Endothelial cell of umbilical vein (primary cell): ENCODE results near the gene MARVELD1. TPM values are rescaled to one million over a fixed set of nuclear protein-coding genes. Genes with fewer than 3 reads are reported as not detected.

Source experiments
- BruUV-seq: library from RNA; stranded (reverse); fragments of 400-500 nt; replicated peaks from 2 replicates; lab custom pipeline; 2021; lab: Mats Ljungman, UMichigan
- CTCF ChIA-PET: fragments of 300-600, 350-600 bp; sonication (Branson Sonifier 250); formaldehyde crosslinking; loops from one replicate; lab custom pipeline; 2021; ENCODE audit warnings: antibody characterized with exemption, inconsistent platforms; lab: Charles Lee
- POLR2A ChIA-PET: fragments of 300-600, 350-600 bp; sonication (Branson Sonifier 250); formaldehyde crosslinking; loops from one replicate; lab custom pipeline; 2021; ENCODE audit warnings: antibody characterized with exemption, inconsistent platforms; lab: Charles Lee
- DNase-seq: peaks from one replicate; pipeline ENCODE4 v3.0.0-alpha.2; 2011; ENCODE audit warnings: low read depth, low spot score
- FAIRE-seq: peaks from 2 replicates; lab custom pipeline; 2011; peaks lifted over from hg19 to GRCh38; lab: Jason Lieb, UNC
- H2AFZ ChIP-seq: 2 replicates; pipeline ENCODE4 v1.6.0; 2012; ENCODE audit warnings: low read depth, low read length, control low read depth, inconsistent platforms
- H3K27ac ChIP-seq: 2 replicates; pipeline ENCODE4 v1.5.1; 2011; ENCODE audit warnings: low read depth, mild to moderate bottlenecking, control low read depth, low read length, moderate library complexity; ENCODE audit not compliant: insufficient read depth
- H3K27me3 ChIP-seq, 2 experiments: 2 replicates each; pipeline versions ENCODE4 v1.6.0 to v1.6.1; 2011; ENCODE audit warnings: low read length in 2 of 2, mixed read lengths in 1 of 2; ENCODE audit not compliant: control insufficient read depth in 2 of 2, insufficient read depth in 2 of 2
- H3K36me3 ChIP-seq, 2 experiments: 2 replicates in 1 of 2; 3 replicates in 1 of 2; pipeline ENCODE4 v1.5.1; 2011; ENCODE audit warnings: low read length in 2 of 2, mild to moderate bottlenecking in 1 of 2, moderate library complexity in 1 of 2; ENCODE audit not compliant: control insufficient read depth in 2 of 2, insufficient read depth in 2 of 2; ENCODE audit errors: extremely low read depth in 1 of 2
- H3K4me1 ChIP-seq: 3 replicates; pipeline ENCODE4 v1.5.1; 2011; ENCODE audit warnings: mild to moderate bottlenecking, low read length; ENCODE audit not compliant: control insufficient read depth, insufficient read depth; ENCODE audit errors: extremely low read depth
- H3K4me2 ChIP-seq: 2 replicates; pipeline ENCODE4 v1.6.1; 2011; ENCODE audit warnings: low read length, control low read depth, mixed read lengths; ENCODE audit not compliant: insufficient read depth
- H3K4me3 ChIP-seq, 3 experiments: fragments of 200-600 bp in 1 of 3; sonication (generic), shearing (Covaris generic) in 1 of 3; replicated peaks in 1 of 3; 2 replicates each; pipeline ENCODE4 v1.5.1; 2011 to 2016; ENCODE audit warnings: control low read depth in 3 of 3, low read length in 3 of 3, mild to moderate bottlenecking in 2 of 3, inconsistent platforms in 1 of 3, low read depth in 1 of 3, moderate library complexity in 1 of 3; ENCODE audit not compliant: insufficient read depth in 1 of 3
- H3K79me2 ChIP-seq: 2 replicates; pipeline ENCODE4 v1.6.0; 2012; ENCODE audit warnings: low read length, inconsistent platforms; ENCODE audit not compliant: control insufficient read depth, insufficient read depth
- H3K9ac ChIP-seq: replicated peaks from 2 replicates; pipeline ENCODE3; 2011; ENCODE audit warnings: low read length, control low read depth; ENCODE audit not compliant: insufficient read depth; ENCODE audit errors: extremely low read depth
- H3K9me1 ChIP-seq: replicated peaks from 3 replicates; pipeline ENCODE4 v1.6.0; 2011; ENCODE audit warnings: mild to moderate bottlenecking, low read length; ENCODE audit not compliant: control insufficient read depth, insufficient read depth; ENCODE audit errors: extremely low read depth
- H3K9me3 ChIP-seq: replicated peaks from 2 replicates; pipeline ENCODE4 v1.5.1; 2012; ENCODE audit warnings: low read length, inconsistent platforms; ENCODE audit not compliant: control insufficient read depth, insufficient read depth
- H4K20me1 ChIP-seq: replicated peaks from 2 replicates; pipeline ENCODE3; 2011; ENCODE audit warnings: mild to moderate bottlenecking, low read length; ENCODE audit not compliant: control insufficient read depth, insufficient read depth; ENCODE audit errors: extremely low read depth
- EZH2 ChIP-seq: IDR thresholded peaks from 2 replicates; pipeline ENCODE4 v1.6.1; 2012; ENCODE audit warnings: borderline replicate concordance, low read depth, mild to moderate bottlenecking, moderate library complexity, low read length, inconsistent platforms; ENCODE audit not compliant: severe bottlenecking
- FOS ChIP-seq: IDR thresholded peaks from 2 replicates; pipeline ENCODE4 v1.6.1; 2011; ENCODE audit warnings: mild to moderate bottlenecking, low read length, moderate library complexity, borderline replicate concordance; ENCODE audit not compliant: insufficient read depth
- GATA2 ChIP-seq: IDR thresholded peaks from 2 replicates; pipeline ENCODE4 v1.7.0; 2011; ENCODE audit warnings: low read depth, mild to moderate bottlenecking, moderate library complexity, mixed read lengths, low read length; ENCODE audit not compliant: insufficient read length, insufficient read depth
- JUN ChIP-seq: IDR thresholded peaks from 2 replicates; pipeline ENCODE4 v1.6.1; 2011; ENCODE audit warnings: borderline replicate concordance, low read depth; ENCODE audit not compliant: insufficient read length, insufficient read depth
- MAX ChIP-seq: IDR thresholded peaks from 2 replicates; pipeline ENCODE4 v1.6.1; 2011; ENCODE audit not compliant: insufficient read depth, insufficient read length
- MYC ChIP-seq: IDR thresholded peaks from one replicate; pipeline ENCODE4 v1.6.1; 2011; ENCODE audit warnings: mild to moderate bottlenecking, low read depth, low read length
- POLR2A ChIP-seq: IDR thresholded peaks from 2 replicates; pipeline ENCODE4 v1.6.1; 2012; ENCODE audit warnings: low read depth, mild to moderate bottlenecking, control low read depth, low read length
- POLR2AphosphoS5 ChIP-seq: IDR thresholded peaks from 2 replicates; pipeline ENCODE4 v1.6.1; 2012; ENCODE audit warnings: low read depth, mild to moderate bottlenecking, control low read depth, low read length, moderate library complexity; ENCODE audit not compliant: insufficient read depth
- dilution Hi-C: fragments of 300-500 bp; cut with MboI; formaldehyde crosslinking; loops from one replicate; pipeline ENCODE4 v1.15.0; 2019; ENCODE audit warnings: low sequenced_read_pairs; ENCODE audit not compliant: extremely low pct_ligation_motif_present
- intact Hi-C: fragments of 100-400 bp; cut with micrococcal nuclease; formaldehyde crosslinking; loops from one replicate; pipeline ENCODE4 v1.10.0; 2022
- polyA plus RNA-seq, 4 experiments: library from polyadenylated mRNA; depleted of rRNA in 3 of 4; stranded (reverse) in 3 of 4; unstranded in 1 of 4; fragments of >200 nt; gene quantifications; 2 replicates each; pipeline versions ENCODE4 v1.2.1 to v1.2.3, GENCODE V29; 2011 to 2012; ENCODE audit warnings: missing spikeins in 1 of 4
- total RNA-seq: library from RNA; stranded (reverse); gene quantifications from 2 replicates; pipeline ENCODE4 v1.2.3, GENCODE V29; 2021
- TF ChIP-seq, protein P1 (sequence below), 2 donors: IDR thresholded peaks; 1 replicate in 1 of 2; 2 replicates in 1 of 2; pipeline ENCODE4 v1.5.1; 2011; ENCODE audit warnings: low read length in 2 of 2, mild to moderate bottlenecking in 2 of 2, moderate library complexity in 2 of 2, control low read depth in 1 of 2, inconsistent platforms in 1 of 2, low read depth in 1 of 2; ENCODE audit not compliant: insufficient read depth in 1 of 2; ENCODE audit errors: extremely low read depth in 1 of 2

MARVELD1 gene
- total and polyA plus RNA-seq, 2 donors (not counting 3 experiments of a cell fraction or from before 2014, with no cell fraction given): 67.3 to 78.3 TPM

DNA sequence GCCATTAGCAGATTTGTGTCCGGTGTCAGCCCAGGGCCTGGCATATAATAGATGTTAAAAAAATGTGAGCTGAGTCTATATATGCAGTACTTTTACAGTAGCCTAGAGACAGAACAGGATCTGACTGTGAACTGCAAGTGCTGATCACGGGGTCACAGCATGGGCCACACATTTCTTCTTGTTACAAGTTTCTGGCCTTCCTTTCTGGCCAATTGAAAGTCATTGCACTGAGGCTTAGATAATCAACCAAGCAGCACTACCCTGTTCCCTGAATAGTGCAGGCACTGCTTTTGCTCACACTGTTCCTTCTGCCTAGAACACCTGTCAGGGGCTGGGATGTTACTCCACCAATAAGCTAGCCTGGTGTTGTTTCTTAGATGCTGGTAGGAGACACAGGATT, 5.4 kb upstream of the MARVELD1 start:
- no peak overlapping the region for H3K4me3 ChIP-seq
- FAIRE-seq (no peak), DNase-seq (no peak)
- H3K9me1 ChIP-seq: no peaks in the 10 kb centered on the region
- no peaks in the 10 kb centered on the region for H4K20me1 ChIP-seq
- intact Hi-C loops (no loop called here), dilution Hi-C loops (no loop called here)
- no peak overlapping the region for H3K9ac ChIP-seq
- H3K4me1 ChIP-seq: peaks cover 3% of the 10 kb centered on the region
- POLR2A ChIA-PET: interaction anchor here (0.6 to 1.2 kb wide), 2 partner anchors 22 to 35 kb away, joined by 3 read pairs; no protein-coding TSS in a partner anchor
- H3K79me2 ChIP-seq: no peaks in the 10 kb centered on the region
- H3K27ac ChIP-seq: no peak overlapping the region
- no peaks in the 10 kb centered on the region for H3K36me3 ChIP-seq
- no peak overlapping the region for H2AFZ ChIP-seq
- no peak overlapping the region for H3K4me2 ChIP-seq
- no TSS peak for BruUV-seq
- no peaks in the 10 kb centered on the region for H3K9me3 ChIP-seq
- no peaks in the 10 kb centered on the region for H3K27me3 ChIP-seq
- TF ChIP-seq POLR2AphosphoS5: no peak
- no peak for TF ChIP-seq GATA2
- TF ChIP-seq MAX: no peak
- TF ChIP-seq JUN: no peak
- TF ChIP-seq POLR2A: no peak
- TF ChIP-seq FOS: no peak
- TF ChIP-seq MYC: no peak
- TF ChIP-seq EZH2: no peak
- TF ChIP-seq, protein P1, sequence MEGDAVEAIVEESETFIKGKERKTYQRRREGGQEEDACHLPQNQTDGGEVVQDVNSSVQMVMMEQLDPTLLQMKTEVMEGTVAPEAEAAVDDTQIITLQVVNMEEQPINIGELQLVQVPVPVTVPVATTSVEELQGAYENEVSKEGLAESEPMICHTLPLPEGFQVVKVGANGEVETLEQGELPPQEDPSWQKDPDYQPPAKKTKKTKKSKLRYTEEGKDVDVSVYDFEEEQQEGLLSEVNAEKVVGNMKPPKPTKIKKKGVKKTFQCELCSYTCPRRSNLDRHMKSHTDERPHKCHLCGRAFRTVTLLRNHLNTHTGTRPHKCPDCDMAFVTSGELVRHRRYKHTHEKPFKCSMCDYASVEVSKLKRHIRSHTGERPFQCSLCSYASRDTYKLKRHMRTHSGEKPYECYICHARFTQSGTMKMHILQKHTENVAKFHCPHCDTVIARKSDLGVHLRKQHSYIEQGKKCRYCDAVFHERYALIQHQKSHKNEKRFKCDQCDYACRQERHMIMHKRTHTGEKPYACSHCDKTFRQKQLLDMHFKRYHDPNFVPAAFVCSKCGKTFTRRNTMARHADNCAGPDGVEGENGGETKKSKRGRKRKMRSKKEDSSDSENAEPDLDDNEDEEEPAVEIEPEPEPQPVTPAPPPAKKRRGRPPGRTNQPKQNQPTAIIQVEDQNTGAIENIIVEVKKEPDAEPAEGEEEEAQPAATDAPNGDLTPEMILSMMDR (IDR thresholded peaks at IDR 0.05; ENCODE audit: extremely low read depth in 1 of 2, insufficient read depth in 1 of 2, low read depth in 1 of 2, low read length in 2 of 2): no peak
- CTCF ChIA-PET: interaction anchor here (0.8 to 18.5 kb wide), 6 partner anchors 18 to 36 kb away, joined by 3 to 863 read pairs (median 32); partner anchors contain the start of genes AVPI1 and ZFYVE27
